Duodenal mucosa (tissue), 2 donors: Measurements from ENCODE around the gene SPARCL1.
"Not testable (repeated sequence)": the region's sequence is repeated elsewhere in the genome, so short reads cannot be mapped to it uniquely, and the experiment has no call there.

Experiments
- H3K27ac ChIP-seq: one replicate; pipeline ENCODE4 v1.7.0; 2013; ENCODE audit warnings: low read depth, low read length
- H3K27me3 ChIP-seq, 2 donors: one replicate each; pipeline ENCODE4 v1.7.0; 2013; ENCODE audit warnings: low read length in 2 of 2, control low read depth in 1 of 2; ENCODE audit not compliant: insufficient read depth in 2 of 2, control insufficient read depth in 1 of 2
- H3K36me3 ChIP-seq, 2 donors: one replicate each; pipeline ENCODE4 v1.7.0; 2013; ENCODE audit warnings: low read length in 2 of 2, control low read depth in 1 of 2; ENCODE audit not compliant: insufficient read depth in 2 of 2, control insufficient read depth in 1 of 2
- H3K4me1 ChIP-seq, 2 donors: one replicate each; pipeline ENCODE4 v1.7.0; 2013; ENCODE audit warnings: low read length in 2 of 2, control low read depth in 1 of 2; ENCODE audit not compliant: insufficient read depth in 2 of 2, control insufficient read depth in 1 of 2
- H3K4me3 ChIP-seq, 2 donors: one replicate each; pipeline ENCODE4 v1.7.0; 2013; ENCODE audit warnings: low read length in 2 of 2, low read depth in 1 of 2
- H3K9ac ChIP-seq, 2 donors: one replicate each; pipeline ENCODE4 v1.7.0; 2013; ENCODE audit warnings: low read length in 2 of 2, low read depth in 1 of 2
- H3K9me3 ChIP-seq, 2 donors: one replicate each; pipeline ENCODE4 v1.7.0; 2013; ENCODE audit warnings: low read length in 2 of 2, control low read depth in 1 of 2; ENCODE audit not compliant: control insufficient read depth in 1 of 2

The SPARCL1 gene

GRCh38 chr4:87427518-87427868 lies 101.7 kb downstream of the SPARCL1 start:
- no peak overlapping the region for H3K4me3 ChIP-seq
- H3K4me1 ChIP-seq, result peaks cover 8 to 15% of the 10 kb centered on the region in 2 donors
- no peak overlapping the region for H3K27ac ChIP-seq
- no peaks in the 10 kb centered on the region for H3K9me3 ChIP-seq
- no peaks in the 10 kb centered on the region for H3K27me3 ChIP-seq
- H3K36me3 ChIP-seq, result no peaks in the 10 kb centered on the region
- H3K9ac ChIP-seq, result no peak overlapping the region

DNA sequence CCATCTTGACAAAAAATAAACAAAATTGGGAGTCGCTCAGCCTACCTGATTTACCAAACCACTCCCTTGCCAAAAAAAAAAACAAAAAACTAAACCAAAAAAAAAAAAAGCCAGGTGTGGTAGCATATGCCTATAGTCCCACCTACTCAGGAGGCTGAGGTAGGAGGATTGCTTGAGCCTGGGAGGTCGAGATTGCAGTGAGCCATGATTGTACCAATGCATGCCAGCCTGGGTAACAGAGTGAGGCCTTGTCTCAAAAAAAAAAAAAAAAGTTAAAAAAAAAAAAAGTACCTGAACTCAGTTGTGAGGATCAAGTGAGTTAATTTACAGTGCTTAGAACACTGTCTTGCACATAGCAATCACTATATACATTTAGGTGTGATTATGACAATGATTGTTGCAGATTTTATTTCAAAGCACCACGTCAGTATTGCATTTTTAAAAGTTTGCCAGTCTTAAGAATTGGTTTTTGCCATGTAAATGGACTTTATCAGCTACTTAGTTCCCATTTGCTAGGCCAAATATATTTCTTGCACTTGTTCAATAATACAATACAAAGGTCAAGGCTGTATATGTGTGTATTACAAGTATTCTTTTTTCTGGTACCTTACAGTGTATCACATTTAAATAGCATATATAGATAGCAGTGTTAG lies 102.2 kb downstream of the SPARCL1 start:
- H3K9me3 ChIP-seq, result no peaks in the 10 kb centered on the region
- no peak overlapping the region for H3K4me3 ChIP-seq
- H3K27me3 ChIP-seq, result no peaks in the 10 kb centered on the region
- H3K36me3 ChIP-seq, result no peaks in the 10 kb centered on the region
- H3K9ac ChIP-seq, result no peak overlapping the region
- peaks cover 9 to 16% of the 10 kb centered on the region in 2 donors for H3K4me1 ChIP-seq
- no peak overlapping the region for H3K27ac ChIP-seq

GRCh38 chr4:87425711-87426110 lies 103.5 kb downstream of the SPARCL1 start:
- Histone ChIP-seq H3K36me3 (no peaks in the 10 kb centered on the region), H3K9ac (no peak overlapping the region), H3K9me3 (no peaks in the 10 kb centered on the region), H3K4me1 (peaks cover 21 to 24% of the 10 kb centered on the region in 2 donors), H3K27ac (no peak overlapping the region), H3K27me3 (no peaks in the 10 kb centered on the region), H3K4me3 (no peak overlapping the region)

- H3K27ac ChIP-seq, H3K9me3 ChIP-seq, H3K36me3 ChIP-seq, H3K27me3 ChIP-seq: not testable (repeated sequence)
- peaks cover 34 to 37% of the 10 kb centered on the region in 2 donors for H3K4me1 ChIP-seq
- H3K4me3 ChIP-seq, result peak overlapping the region; percentile 84 to 94
- peak overlapping the region in 1 of 2 donors; percentile 47 for H3K9ac ChIP-seq
These were observed 105.1 kb downstream of the SPARCL1 start for GRCh38 chr4:87424099-87424543.
